NOMO-1 (cell line): ENCODE measurements around the gene CCDC136.

ENCODE experiments used
- DNase-seq, 2 experiments: peaks; one replicate each; lab custom pipeline; 2025; ENCODE audit not compliant: unreplicated experiment in 2 of 2; lab: John Stamatoyannopoulos, UW

The CCDC136 gene

DNA sequence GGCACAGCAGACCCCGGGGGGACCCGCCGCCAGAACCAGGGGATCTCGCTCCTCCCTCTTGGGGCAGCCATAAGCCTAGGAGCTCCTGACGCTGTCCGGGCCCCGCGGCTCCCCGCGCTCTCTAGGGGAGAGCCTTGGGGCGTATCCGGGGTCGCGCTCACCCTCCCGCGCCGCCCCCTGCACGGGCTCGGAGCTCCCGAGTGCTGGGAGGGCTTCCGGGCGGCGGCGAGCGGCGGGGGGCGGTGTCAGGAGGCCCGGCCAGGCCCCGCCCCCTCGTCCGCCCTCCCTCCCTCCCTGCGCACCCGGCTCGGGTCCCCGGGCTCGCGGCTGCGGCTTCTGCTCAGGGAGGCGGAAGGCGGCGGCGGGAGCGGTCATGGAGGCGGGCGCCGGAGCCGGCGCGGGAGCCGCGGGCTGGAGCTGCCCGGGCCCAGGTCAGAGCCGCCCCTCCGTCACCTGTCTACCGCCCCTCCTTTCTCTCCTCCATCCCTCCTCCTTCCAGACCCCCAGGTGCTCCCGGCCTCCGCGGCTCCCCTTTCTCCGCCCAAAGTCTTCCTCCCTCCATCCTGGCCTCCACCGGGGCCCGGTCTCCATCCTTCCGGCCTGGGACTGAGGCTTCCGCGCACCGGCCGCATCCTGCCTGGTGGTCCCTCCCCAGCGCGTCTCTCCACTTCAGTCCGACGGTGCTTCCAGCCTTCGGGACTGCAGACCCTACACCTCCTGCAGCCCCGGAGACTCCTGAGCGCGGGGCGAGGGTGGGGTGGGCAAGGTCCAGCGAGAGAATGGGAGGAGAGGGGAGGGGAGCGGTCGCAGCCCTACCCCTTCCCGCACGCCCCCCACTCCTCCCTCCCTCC is at the start of gene CCDC136:
Gene CCDC136, plus strand, starts transcription at position 848 of the 851 bp plus-strand sequence. CDS start 444 bp downstream, outside the sequence.
- peak; percentile 12 to 18 for DNase-seq

- DNase-seq, result no peak
Observed at GRCh38 chr7:128742206-128742605, 49.6 kb upstream of the CCDC136 start.

GRCh38 chr7:128743112-128743772 is 48.5 kb upstream of the CCDC136 start:
- no peak for DNase-seq

DNA sequence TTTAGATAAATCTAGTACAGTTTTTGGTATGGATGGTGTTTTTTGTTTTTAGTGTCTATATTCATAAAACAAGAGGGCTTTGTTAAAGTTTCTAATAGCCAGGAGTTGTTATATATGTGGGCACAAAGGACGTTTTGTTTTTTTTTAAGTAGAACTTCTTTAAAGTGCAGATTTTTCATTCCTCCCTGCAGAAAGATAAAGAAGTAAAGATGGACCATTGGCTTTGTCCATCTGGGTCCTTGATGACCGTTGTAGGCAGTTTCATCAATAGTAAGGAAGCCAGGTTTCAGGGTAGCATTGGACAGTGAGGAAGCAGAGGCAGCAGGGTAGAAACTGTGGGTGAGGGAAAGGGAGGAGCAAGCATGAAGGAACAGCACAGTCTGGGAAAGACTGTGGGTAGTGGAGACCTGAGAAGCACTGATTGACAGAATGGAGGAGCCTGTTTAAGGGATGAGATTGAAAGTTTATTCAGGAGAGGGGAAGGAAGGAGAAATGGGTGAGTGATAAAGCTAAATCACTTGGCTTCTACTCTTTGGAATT is 47.3 kb upstream of the CCDC136 start:
- DNase-seq, result no peak

- no peak for DNase-seq
Observed at GRCh38 chr7:128745706-128746105, 46.1 kb upstream of the CCDC136 start.

DNA sequence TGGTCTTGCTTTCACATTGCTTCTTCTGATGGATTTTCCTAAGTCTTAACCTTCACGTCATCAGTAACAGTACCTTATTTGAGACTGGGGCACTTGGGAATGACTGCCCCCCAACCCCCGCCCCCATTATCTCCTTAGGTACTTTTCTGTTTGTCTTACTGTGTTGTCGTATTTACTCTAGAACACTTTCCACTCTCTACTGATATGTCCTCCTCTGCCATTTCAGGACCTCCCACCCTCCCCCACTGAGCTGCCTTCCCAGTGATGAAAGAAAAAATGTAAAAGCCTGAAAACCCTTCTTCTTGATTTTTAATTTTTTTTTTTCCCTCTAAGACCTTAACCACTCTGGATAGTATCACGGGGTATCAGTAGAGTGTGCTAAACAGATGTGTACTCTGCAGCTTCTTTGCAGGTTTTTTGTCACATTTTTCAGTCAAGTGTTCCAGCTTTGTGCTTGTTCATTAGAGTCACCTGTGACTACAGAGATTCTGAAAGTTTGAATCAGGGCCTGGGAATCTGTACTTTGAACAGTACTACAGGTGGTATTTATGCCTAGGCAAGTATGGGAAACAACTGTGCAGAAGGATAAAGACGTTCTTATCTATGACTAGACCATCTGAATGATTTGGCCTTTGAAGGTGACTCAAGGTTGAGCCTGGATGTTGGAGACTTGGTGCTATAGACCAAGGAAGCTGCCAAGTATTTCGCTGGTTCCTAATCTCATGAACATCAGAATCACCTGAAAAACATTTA is 44.3 kb upstream of the CCDC136 start:
- DNase-seq, result no peak

GRCh38 chr7:128752251-128752650 is 39.5 kb upstream of the CCDC136 start:
- DNase-seq, result no peak

GRCh38 chr7:128755075-128755818 is 36.5 kb upstream of the CCDC136 start:
- no peak for DNase-seq

- DNase-seq, result no peak
Observed at GRCh38 chr7:128755819-128756476, 35.8 kb upstream of the CCDC136 start.

- DNase-seq, result no peak
Observed at GRCh38 chr7:128757203-128757602, 34.6 kb upstream of the CCDC136 start.

DNA sequence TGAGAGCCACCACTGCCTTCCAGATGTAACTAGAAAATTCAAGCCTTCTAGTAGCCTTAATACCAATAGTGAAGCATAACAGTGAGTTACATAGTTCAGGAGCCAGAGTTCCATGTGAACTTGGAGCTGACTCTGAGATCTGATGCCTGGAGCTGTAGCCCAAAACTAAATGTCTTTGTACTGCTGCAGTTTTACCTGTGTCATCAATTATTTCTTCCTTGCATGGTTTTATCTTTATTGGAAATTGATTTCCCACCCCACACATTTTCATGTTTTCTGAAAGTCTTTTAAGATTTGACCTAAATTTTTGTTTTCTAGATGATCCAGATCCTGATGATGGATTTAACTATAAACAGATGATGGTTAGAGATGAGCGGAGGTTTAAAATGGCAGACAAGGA is 33.2 kb upstream of the CCDC136 start:
- no peak for DNase-seq

DNA sequence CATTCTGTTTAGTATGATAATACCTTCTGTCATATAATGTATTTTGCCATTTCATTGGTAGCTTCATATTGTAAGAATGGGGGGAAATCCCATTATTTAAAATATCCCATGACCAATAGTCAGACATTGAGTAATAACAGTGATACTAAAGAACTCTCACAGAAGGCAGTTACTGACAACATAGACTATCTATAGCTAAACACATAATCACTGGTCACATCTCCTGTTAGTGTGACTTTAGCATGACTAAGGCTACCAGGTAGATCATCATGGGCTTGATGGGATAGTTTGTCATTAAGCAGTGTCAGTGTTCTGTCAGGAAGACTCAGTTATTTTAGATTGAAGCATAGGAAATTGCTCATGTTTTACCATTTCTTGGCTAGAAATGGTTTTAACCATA is 32.5 kb upstream of the CCDC136 start:
- no peak for DNase-seq

GRCh38 chr7:128763541-128763940 is 28.2 kb upstream of the CCDC136 start:
- no peak for DNase-seq

DNA sequence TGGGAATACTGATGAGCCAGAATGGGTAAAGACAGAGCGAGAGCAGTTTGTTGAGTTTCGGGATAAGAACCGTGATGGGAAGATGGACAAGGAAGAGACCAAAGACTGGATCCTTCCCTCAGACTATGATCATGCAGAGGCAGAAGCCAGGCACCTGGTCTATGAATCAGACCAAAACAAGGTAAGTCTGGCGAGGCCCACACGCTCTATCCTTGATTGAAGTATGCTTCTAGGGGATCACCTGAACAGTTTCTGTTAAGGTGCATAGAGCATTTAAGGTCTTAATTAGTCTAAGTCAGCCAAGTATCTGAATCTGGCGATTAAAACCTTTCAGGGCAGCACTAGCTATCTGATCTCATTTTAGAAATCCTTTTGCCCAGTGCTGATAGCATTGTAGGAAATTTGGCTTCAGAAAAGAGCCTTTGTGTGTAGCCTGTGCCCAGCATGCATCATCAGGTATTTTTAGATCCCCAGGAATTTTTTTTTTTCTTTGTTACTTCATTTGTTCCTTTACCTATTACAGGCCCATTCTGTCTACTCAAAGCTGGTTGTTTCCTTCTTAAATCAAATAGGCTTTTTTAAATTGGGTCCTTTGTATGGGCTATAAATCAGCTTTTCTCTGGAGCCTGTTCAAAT is 24.2 kb upstream of the CCDC136 start:
- DNase-seq, result no peak

DNA sequence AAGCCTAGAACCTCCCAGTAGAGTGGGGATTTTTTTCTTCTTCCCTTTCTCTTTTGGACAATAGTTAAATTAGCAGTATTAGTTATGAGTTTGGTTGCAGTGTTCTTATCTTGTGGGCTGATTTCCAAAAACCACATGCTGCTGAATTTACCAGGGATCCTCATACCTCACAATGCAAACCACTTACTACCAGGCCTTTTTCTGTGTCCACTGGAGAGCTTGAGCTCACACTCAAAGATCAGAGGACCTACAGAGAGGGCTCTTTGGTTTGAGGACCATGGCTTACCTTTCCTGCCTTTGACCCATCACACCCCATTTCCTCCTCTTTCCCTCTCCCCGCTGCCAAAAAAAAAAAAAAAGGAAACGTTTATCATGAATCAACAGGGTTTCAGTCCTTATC is 21.5 kb upstream of the CCDC136 start:
- DNase-seq, result no peak

GRCh38 chr7:128773604-128774003 is 18.2 kb upstream of the CCDC136 start:
- no peak for DNase-seq

DNA sequence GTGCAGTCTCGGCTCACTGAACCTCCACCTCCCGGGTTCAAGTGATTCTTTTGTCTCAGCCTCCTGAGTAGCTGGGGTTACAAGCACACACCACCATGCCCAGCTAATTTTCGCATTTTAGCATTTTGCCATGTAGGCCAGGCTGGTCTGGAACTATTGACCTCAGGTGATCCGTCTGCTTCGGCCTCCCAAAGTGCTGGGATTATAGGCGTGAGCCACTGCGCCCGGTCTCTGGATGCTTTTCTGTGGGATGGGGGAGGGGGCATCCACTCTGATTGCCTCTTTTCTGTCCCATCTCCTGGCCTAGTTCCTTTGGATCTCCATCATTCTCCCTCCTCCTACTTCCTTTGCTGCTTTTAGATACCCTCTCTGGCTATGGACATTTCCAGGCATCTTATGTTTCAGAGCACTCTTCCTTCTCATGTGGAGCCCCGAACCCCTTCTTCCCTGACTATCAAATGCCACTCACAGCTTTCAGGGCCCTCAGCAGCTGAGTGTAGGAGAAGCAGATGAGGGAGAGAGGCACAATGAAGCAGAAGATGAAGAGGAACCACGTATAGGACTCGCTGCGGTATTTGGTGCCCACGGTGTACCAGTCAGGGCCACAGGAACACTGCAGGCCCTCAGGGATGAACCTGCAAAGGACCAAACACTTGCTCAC is 17.6 kb upstream of the CCDC136 start:
- DNase-seq, result no peak

DNA sequence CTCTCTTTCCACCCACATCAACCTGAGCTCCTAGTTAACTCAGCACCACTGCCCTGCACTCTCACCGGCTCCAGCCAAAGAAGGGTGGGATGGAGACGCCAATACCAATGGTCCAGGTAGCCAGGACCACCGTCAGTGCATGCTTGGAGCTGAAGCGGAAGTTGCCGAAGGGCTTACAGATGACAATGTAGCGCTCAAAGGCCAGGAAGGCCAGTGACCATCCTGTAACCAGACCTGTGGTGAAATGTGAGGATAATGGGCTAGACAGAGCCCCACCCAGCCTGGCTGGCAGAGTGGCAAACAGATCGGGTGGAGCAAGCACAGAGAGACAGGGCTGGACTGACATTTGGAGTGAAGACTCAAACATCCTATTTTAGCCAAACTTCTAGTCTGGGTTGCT is 16.8 kb upstream of the CCDC136 start:
- DNase-seq, result no peak
